ENCODE data around the gene NEK4.
A peak's percentile ranks its signal among the peaks of the same experiment; 100 is the strongest.
"Not testable (repeated sequence)": the region's sequence is repeated elsewhere in the genome, so short reads cannot be mapped to it uniquely, and the experiment has no call there.

The NEK4 gene

DNA sequence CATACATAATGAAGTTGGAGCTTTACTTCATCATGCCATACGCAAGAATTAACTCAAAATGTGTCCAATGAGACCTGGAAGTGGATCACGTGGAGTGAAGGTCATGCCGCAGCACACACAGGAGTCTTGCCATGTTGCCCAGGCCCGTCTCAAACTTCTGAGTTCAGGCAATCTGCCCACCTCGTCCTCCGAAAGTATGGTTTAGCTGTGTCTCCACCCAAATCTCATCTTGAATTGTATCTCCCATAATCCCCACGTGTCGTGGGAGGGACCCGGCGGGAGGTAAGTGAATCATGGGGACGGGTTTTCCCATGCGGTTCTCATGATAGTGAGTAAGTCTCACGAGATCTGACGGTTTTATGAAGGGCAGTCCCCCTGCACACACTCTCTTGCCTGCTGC lies 39.1 kb downstream of the NEK4 start:
- no peak for DNase-seq (ENCODE audit: low spot score)

DNA sequence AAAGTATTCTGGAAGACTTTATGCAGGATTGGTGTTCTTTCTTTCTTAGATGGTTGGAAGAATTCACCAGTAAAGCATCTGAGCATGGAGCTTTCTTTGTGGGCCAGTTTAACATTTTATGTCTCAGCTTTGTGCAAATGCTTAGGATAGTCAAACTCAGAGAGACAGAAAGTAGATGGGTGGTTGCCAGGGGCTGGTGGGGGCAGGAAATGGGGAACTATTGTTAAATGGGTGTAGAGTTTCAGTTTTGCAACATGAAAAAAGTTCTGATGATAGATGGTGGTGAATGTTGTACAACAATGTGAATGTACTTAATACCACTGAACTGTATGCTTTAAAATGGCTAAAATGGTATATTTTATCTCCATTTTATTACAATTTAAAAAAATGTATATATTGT lies 40.1 kb downstream of the NEK4 start:
- no peak for DNase-seq (ENCODE audit: low spot score)

DNA sequence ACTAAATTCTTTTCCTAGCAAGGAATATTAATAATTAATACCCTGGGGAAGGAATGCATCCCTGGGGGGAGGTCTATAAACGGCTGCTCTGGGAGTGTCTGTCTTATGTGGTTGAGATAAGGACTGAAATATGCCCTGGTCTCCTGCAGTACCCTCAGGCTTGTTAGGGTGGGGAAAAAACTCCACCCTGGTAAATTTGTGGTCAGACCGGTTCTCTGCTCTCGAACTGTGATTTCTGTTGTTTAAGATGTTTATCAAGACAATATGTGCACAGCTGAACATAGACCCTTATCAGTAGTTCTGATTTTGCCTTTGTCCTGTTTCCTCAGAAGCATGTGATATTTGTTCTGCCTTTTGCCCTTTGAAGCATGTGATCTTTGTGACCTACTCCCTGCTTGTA lies 42.0 kb downstream of the NEK4 start:
- not testable (repeated sequence) for DNase-seq (ENCODE audit: low spot score)

DNA sequence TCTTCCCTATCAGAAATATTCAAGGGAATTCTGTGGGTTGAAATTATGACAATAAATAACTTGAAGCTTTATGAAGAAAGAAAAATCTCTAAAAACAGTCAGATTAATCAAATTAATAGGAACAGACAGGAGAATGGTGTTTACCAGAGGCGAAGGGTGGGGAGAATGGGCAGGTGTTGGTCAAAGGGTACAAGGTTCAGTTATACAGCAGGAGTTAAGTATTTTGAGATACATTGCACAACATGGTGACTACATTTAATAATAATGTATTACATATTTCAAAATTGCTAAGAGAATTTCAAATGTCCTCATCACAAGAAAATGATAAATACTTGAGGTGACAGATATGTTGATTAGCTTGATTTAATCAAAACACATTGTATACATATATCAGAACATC lies 46.2 kb downstream of the NEK4 start:
- no peak for DNase-seq (ENCODE audit: low spot score)

DNA sequence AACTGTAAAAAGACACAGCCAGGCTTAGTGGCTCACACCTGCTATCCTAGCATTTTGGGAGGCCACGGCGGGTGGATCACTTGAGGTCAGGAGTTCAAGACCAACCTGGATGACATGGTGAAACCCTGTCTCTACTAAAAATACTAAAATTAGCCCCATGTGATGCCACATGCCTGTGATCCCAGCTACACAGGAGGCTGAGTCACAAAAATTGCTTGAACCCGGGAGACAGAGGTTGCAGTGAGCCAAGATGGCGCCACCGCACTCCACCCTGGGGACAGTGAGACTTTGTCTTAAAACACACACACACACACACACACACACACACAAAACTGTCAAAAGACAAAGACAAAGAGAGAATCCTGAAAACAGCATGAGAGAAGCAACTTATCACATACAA lies 46.8 kb downstream of the NEK4 start:
- no peak for DNase-seq (ENCODE audit: low spot score)

DNA sequence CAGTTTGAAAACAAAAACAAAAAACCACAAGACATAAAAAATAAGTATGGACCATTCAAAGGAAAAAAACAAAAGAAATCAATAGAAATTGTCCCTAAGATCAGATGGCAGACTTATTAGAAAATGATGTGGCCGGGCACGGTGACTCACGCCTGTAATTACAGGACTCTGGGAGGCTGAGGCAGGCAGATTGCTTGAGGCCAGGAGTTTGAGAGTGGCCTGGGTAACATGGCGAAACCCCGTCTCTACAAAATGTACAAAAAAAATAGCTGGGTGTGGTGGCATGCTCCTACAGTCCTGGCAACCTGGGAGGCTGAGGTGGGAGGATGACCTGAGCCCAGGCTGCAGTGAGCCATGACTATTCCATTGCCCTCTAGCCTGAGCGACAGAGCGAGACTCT lies 48.2 kb downstream of the NEK4 start:
- peak; percentile 29 for DNase-seq (ENCODE audit: low spot score)

DNA sequence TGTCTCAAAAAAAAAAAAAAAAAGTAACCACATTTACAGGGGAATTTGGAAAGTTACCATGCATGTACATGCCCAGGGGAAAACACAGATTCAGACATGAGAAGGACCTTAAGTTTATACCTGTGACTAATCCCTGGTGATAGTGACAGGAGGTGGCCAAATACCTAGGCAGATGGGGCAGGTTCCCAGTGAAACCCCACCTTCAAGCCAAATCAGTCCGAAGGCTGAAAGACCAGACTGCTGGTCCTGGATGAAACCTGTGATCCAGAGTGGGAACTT lies 49.1 kb downstream of the NEK4 start:
- no peak for DNase-seq (ENCODE audit: low spot score)

DNA sequence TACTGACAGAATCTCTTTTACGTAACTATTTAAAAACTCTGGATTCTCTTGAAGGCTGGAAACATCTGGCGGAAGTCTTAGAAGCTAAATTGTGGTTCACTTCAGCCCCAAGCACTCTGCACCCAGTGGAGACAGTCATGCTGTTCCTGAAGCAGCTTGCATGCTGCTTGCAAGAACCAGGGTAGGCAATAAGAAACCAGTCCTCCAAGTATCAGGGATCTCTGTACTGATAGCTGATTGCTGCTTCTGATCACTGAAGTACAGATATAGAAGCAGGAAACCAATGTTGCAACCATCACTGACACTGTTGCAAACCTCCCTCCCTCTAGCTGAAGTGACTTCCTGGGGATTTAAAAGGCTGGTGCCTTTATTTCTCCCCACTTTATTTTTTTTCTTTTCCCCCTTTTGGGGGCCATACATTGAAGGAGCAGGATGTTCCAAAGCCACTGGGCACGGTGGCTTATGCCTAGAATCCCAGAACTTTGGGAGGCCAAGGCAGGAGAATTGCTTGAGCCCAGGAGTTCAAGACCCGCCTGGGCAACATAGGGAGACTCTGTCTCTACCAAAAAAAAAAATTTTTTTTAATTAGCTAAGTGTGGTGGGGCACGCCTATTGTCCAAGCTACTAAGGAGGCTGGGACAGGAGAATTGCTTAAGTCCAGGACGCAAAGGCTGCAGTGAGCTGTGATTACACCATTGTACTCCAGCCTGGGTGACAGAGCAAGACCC lies 49.6 kb downstream of the NEK4 start:
- DNase-seq (ENCODE audit: low spot score): no peak

DNA sequence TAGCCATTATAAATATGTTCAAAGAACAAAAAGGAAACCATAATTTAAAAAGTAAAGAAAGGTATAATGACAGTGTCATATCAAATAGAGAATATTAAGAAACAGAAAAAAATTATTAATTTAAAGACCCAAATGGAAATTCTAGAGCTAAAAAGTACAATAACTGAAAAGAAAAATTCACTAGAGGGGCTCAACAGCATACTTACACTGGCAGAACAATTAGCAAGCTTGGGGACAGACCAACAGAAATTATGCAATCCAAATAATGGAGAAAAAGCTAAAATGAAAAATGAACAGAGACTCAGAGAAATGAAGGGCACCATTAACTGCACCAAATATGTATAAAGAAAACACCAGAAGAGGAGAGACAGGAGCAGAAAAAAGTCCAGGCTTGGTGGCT lies 51.1 kb downstream of the NEK4 start:
- DNase-seq (ENCODE audit: low spot score): no peak

DNA sequence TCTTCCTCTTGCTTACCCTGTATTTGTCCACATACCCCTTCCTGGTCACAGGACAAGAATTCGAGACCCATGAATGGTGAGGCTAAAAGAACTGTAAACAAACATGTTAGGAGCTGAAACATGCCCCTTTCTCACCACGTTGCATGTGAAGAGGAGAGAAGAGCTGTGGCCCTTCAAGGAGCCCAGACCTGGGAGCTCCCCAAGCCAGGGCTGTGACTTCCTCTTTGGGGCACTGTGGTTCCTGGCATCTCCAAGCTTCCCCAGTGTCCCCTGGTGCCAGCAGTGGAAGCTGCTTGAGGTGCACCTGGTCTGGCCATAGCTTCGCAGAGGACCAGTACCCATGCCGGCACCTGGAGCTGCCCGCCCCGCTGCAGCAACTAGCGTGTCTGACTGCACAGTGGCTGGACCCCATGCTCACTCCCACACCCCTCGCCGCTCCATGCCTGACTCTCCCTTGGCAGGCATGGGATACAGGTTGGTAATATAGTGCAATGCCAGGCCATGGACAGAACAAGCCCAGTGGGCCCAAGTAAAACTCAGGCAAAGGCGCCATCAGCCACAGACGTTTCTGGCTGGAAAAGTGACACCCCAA lies 54.9 kb downstream of the NEK4 start:
- no peak for DNase-seq (ENCODE audit: low spot score)

DNA sequence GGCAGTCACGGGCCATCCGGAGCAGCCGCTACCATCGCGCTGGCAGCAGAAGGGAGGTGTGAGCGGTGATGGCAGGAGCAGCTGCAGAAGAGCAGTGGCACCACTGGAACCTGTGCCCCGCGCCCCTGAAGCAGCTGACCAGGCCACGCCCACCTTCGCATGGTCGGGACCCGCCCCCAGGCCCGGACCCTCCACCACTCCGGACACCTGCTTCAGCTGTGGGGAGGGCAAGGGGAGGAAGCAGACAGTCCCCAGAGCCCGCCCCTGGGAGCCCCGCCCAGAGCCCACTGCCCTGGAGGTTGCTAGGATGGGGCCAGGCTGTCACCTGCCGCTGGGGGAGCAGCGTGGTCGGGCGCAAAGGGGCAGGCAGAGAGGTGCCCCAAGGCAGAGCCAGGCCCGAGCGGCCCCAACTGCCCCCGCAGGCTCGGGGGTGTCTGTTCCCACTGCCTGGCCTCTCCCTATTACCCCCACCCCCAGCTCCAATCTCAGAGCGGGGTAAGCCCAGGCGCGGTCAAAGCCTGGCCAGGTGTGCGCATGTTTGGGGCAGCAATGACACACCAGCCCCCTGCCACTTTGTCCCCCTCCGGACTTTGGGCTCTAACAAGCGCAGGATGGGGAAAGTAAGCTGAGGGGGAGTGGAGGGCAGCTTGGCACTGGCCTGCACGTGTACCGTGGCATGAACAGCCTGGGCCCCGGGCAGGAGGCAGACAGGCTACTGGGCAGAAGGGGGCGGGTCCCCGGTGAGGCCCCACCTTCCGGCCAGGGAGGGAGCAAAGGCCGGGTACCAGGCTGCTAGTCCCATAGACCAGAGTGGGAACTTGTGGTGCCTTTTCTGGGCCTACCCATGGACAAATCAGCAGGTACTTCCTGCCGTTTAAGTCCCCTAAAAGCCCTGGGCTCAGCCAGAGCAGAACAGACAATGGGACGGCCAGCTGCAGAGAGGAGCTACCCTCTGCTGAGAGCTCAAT lies 56.1 kb downstream of the NEK4 start:
- no peak for DNase-seq (ENCODE audit: low spot score)

DNA sequence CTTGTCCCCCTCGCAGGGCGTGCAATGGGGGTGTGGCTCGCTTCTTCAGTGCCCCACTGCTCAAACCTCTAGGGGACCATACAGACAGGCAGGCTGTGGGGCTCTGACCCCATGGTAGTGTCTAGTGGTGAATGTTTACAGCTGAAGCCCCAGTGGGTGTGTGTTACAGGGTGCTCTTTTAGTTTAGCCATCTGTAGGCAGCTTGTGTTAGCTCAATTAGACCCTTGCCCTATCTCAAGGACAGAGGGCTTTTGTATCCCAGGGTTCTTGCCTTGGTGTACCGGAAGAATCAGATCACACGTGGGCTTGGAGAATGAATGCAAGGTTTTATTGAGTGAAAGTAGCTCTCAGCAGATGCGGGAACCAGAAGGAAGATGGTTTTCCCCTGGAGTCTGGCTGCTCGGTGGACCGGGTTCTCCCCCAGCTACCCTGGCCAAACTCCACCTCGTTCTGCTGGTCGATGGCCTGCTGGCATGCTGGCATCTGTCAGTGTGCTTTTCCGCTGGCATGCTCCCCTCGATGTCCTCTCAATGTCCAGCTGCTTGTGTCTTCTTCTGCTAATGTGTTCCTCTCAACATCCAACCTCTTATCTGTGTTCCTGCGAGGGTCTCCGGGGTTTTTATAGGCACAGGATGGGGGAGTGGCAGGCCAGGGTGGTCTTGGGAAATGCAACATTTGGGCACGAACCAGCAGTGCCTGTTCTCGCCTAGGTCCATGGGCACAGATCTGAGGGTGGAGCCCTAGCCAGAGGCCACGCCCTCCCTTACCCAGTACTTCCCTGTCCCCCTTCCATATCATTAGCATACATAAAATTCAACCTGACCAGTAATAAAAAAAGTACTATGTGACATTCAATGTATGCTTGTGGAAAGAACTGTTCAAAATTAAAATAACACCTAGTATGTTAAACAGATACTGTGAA lies 58.2 kb downstream of the NEK4 start:
- DNase-seq (ENCODE audit: low spot score): no peak

DNA sequence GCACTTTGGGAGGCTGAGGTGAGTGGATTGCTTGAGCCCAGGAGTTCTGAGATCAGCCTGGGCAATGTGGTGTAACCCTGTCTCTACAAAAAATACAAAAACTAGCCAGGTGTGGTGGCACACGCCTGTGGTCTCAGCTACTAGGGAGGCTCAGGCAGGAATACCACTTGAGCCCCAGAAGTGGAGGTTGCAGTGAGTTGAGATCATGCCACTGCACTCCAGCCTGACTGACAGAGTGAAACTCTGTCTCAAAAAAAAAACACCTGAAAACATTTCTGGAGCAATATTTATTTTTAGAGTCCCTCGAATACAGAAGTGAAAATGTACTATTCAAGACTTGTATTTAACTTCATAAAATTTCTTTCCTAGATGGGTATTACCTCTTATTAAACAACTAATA lies 60.2 kb downstream of the NEK4 start:
- DNase-seq (ENCODE audit: low spot score): no peak

DNA sequence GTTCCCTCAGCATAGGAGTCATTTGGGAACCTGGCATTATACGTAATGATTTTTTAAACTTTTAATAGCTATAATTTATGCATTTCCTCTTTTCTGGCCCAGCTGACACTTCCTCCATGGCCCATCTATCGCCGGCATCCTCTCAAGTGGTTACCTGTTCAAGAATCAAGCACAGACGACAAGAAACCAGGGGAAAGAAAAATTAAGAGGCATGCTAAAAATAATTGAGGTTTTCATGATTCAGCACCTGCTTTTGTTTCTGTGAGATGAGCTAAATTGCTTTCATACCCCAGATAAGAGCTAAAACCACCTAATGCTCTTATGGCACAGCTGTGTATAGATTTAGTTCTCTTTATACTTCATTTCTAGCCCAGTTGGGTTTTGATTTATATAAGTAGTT lies 63.2 kb downstream of the NEK4 start:
- no peak for DNase-seq (ENCODE audit: low spot score)

DNA sequence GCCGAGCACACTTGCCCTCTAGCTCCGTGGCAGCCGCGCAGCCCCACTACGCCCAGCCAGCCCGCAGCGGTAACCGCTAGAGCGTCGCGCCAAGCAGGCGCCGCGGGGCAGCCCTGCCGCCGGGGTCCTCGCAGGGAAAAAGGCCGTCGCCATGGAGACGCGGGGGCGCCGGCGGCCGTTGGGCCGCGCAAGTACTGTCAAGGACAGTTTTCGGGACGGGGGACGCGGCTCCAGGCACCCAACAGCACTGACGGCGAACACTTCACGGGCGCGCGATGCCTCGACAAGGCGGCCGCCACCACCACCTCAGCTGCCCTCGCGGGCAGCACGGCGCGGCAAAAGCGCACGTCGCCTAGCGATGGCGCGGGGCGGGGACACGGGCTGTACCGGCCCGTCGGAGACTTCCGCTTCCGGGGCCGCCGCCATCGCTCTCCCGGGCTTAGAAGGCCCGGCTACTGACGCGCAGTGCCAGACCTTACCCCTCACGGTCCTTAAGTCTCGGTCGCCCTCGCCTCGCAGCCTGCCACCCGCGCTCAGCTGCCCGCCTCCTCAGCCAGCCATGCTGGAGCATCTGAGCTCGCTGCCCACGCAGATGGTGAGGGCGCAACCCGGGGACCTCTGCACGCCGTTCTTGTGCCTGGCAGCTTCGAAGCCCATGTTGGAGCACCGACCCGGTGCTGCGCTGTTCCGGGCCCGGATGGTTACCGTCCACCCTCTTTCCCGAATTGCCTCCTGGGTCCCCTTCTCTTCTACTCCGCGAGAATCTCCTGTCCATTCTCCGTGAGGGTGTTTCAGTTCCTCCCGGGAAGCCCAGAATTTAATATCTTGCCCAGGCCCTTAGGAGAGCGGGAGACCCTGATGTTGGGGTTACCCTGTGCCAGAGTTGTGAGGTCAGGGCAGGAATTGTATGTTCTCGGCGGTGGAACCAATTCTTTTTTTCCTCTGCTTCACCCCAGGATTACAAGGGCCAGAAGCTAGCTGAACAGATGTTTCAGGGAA lies 64.8 kb downstream of the NEK4 start, which contains the start of the genes GLT8D1 and SPCS1:
TSS of gene GLT8D1 (minus strand) at position 104 of the 999 bp plus-strand sequence. CDS start 5,331 bp downstream, outside the sequence.
TSS of gene SPCS1 (plus strand) at position 419 of the 999 bp plus-strand sequence. CDS start at position 560, 141 bp downstream.
- DNase-seq (ENCODE audit: low spot score): peak; percentile 89

DNA sequence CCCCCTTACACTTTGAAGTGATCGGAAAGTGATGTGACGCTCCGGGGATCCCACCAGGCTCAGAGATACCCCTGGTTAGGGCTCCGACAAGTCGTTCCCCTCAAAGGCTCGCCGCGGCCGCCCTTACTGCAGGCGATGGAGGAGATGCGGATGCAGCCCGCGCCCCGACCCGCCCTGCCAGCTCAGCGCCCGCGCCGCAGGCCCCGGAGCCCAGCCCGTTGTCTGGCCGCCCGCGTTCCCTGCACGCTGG lies 65.4 kb downstream of the NEK4 start:
- DNase-seq (ENCODE audit: low spot score): no peak

DNA sequence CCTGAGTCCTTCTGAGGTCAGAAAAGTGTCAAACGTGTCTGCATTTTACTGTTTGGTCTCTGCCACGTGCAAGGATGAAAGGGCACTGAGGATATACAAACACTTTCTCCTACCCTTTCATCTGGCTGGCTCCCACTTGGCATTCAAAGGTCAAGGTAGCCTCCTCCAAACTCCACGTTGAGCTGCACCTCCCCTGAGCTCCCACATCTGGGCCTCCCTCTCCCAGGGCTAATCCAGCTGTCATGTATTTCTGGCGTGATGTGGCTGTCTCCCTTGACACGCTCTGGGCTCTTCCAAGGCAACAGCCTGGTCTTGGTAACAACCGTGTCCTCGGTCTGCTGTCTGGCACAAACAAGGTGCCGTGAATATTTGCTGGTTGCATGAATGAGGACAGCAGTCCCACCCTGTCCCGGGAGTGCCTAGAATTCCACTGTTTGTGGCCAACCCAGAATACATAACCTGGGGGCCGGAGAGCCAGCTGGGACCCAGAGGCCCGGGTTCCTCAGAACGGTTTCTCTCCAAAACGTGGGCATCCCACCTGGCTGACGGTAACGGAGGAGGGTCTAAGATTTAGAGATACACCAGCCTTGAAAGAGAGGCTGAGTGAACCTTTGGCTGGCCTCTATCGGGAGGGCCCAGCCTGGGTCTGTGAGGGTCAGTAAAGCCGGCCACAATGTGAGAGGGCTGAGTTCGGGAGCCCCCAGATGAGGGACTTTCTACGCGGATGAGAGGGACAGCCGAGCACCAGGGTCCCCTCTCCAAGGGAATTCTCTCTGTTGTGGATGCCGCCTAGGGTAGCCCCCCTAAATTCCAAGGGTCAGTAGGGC lies 65.9 kb downstream of the NEK4 start:
- peak; percentile 45 for DNase-seq (ENCODE audit: low spot score)

DNA sequence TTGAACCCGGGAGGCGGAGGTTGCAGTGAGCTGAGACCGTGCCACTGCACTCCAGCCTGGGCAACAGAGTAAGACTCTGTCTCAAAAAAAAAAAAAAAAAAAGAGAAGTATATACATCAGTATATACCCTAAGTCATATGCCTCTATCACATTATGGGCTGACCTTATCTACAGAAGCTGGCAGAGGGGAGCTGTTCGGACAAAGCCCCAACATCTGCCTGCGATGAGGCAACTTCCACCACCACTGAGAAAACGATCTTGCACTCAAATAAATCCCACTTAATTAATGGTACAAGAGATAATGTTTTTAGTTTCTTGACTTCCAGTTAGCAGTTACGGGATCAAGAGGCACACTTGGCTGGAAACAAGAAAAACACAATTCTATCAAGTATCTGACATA lies 67.4 kb downstream of the NEK4 start:
- no peak for DNase-seq (ENCODE audit: low spot score)

DNA sequence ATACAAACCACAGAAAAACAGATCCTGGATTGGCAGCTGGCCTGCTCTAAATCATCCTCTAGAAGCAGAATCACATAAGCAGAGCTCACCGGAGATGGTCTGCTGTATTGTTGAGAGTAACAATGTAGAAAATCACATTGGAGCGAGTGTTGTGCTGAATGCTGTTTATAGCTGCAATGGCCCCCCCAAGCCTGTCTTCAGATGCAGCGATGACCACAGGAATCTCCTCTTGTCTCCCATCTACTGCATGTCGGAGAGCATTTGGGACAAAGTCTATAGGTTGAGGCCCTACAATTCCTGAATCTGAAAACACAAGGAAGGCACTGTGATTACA lies 73.1 kb downstream of the NEK4 start:
- no peak for DNase-seq (ENCODE audit: low spot score)

All from kidney tubule cell (primary cell).